Activated CD8-positive, alpha-beta memory T cell treated with anti-CD3 and anti-CD28 coated beads, Interleukin-2, amount 50 U/mL, for 48 hours (primary cell): ENCODE measurements around the gene TBRG4.
"Not testable (repeated sequence)": the region's sequence is repeated elsewhere in the genome, so short reads cannot be mapped to it uniquely, and the experiment has no call there.

Source experiments
- DNase-seq: peaks from one replicate; pipeline ENCODE4 v3.0.0-alpha.2; 2020

TBRG4 gene

DNA sequence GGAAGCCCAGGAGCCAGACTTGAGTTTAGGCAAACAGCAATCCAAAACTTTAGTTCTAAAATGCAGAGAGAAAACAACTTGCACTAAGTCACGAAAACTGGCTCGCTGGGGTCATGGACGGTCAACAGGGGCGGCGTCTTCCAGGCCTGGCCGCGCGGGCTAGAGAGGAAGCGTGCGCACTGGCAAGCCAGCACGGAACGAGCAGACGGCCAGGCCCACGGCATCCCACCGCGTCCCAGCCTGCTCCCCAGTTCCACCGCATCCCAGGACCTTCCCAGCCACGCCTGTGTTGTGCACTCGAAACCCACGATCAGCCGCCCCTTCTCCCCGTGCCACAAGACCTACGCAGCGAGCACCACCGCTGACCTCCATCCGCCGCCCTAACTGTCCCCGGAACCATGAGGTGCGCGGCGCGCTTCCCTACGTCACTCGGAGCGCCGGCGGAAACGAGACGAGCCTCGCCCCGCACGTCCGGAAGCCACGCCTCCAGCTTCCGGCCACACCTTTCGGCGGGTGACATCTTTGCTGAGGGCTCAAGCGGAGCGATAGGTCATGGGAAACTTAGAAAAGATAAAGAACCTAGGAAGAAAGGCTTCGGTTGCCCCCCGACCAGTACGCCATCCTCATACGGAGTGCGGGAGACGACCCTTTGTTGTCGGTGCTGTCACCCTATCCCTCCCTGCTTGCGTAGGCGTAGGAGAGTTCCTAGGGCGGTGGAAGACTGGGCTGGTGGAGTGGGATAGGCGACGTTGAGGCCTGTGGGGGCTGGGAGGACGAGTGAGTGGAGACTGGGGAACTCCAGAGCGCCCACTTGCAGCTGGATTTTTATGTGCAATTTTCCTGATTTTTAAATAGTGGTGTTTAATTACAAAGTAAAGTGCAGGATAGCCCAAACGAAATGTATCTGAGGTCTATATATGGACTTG lies at the start of gene TBRG4:
Gene TBRG4 (minus strand): TSS at position 400 of the 926 bp plus-strand sequence. CDS start 2,460 bp downstream, outside the sequence.
- DNase-seq = peak; percentile 96

- no peak for DNase-seq
These were observed 49.6 kb upstream of the TBRG4 start for GRCh38 chr7:45161138-45161537.

DNA sequence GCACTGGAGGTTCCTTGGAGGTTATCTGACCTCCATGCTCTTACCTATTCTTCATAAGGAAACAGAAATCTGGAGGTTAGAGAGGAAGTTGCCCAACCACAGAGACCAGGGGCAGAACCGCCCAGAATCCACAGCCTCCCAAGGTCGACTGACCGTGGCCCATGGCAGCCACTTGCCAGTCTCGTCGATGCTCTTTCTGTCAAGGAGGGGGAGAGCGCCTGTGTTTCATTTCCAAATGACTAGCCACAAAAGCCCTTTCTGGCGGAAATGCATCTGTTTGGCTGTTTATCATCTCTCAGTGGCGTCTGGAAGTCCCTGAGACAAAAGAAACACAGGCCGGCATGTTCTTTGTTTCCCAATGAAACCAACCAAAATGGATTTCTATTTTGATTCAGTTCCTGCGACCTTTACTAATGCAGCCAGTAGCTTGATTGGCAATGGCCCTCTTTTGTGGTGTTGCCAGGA lies 49.0 kb upstream of the TBRG4 start:
- no peak for DNase-seq

DNA sequence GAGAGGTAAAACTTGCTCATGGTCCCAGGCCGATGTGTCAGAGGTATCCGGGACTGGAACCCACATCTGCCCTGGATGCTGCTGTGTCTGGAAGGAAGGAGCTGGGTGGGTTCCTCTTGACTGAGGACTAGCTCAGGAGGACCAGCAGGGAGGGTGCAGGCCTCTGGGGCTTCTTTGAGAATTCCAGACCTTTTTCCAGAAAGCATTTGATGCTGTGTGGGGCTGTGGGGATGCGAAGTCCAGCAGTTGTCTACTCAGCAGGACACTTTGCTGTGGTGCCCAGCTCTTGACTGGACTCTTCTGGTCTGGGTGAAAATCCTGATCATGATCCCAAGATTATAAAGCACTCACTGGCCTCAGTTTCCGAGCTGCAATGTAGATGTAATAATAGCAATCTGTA lies 47.8 kb upstream of the TBRG4 start:
- DNase-seq = no peak

- no peak for DNase-seq
These were observed 47.0 kb upstream of the TBRG4 start for GRCh38 chr7:45158471-45158870.

GRCh38 chr7:45157653-45158401 lies 46.3 kb upstream of the TBRG4 start, which contains the start of gene RAMP3:
Gene RAMP3, plus strand, starts transcription at chr7:45157791. Its CDS starts 38 bp downstream, at chr7:45157829.
- DNase-seq = no peak

DNA sequence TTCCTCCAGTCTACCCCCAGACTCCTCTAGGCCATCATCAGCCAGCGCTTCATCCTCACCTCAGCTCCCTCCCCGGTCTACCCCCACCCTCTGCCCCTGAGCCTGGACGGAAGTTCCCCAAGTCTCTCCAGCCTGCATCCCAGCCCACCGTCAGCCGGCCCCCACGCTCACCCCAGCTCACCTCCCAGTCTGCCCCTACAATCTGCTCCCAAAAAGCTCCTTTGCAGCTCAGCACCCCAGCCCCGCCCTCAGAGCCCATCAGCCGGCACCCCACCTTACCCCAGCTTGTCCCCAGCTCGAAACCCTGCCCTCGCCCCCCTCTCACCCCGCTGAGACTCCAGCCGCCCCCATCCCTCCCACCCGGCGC lies 45.8 kb upstream of the TBRG4 start:
- DNase-seq = no peak

- no peak for DNase-seq
These were observed 45.2 kb upstream of the TBRG4 start for GRCh38 chr7:45156516-45157272.

- DNase-seq = no peak
These were observed 44.4 kb upstream of the TBRG4 start for GRCh38 chr7:45155941-45156340.

- no peak for DNase-seq
These were observed 43.9 kb upstream of the TBRG4 start for GRCh38 chr7:45155357-45155900.

- not testable (repeated sequence) for DNase-seq
These were observed 42.4 kb upstream of the TBRG4 start for GRCh38 chr7:45153861-45154260.

- no peak for DNase-seq
These were observed 41.7 kb upstream of the TBRG4 start for GRCh38 chr7:45153233-45153632.

- no peak for DNase-seq
These were observed 40.5 kb upstream of the TBRG4 start for GRCh38 chr7:45151967-45152366.

GRCh38 chr7:45151131-45151684 lies 39.7 kb upstream of the TBRG4 start:
- no peak for DNase-seq

DNA sequence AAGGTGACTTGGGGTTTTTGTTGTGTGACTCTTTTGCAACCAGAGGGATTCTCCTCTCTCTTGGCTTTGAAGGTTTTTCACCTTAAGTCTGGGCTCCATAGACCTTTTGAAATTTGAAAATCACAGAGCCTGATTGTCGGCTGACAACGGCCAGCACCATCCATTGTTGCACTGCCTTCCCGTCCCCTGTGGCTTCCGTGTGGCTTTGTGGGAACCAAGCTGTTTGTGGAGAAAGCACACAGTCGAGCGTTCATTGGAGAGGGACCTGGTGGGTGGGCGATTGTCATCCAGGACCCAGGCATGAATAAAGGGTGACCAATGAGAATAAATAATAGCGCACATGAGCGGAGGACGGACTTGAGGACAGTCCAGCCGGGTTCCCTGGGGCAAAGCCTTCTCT lies 38.7 kb upstream of the TBRG4 start:
- no peak for DNase-seq

- DNase-seq = no peak
These were observed 38.1 kb upstream of the TBRG4 start for GRCh38 chr7:45149606-45150005.

DNA sequence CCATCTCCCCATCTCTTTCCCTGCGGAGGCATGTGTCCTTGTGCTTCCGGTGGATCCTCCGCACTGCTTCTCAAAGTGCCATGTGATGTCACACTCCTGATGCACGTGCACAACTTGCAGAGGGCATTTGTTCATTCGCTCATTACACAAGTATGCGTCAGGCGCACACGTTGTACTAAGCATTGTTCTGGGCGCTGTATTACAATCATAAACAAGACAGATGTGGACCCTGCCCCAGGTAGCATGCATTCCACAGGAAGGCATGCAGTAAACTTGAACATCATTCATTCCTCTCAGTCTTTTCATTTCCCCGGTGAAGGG lies 37.1 kb upstream of the TBRG4 start:
- DNase-seq = no peak

DNA sequence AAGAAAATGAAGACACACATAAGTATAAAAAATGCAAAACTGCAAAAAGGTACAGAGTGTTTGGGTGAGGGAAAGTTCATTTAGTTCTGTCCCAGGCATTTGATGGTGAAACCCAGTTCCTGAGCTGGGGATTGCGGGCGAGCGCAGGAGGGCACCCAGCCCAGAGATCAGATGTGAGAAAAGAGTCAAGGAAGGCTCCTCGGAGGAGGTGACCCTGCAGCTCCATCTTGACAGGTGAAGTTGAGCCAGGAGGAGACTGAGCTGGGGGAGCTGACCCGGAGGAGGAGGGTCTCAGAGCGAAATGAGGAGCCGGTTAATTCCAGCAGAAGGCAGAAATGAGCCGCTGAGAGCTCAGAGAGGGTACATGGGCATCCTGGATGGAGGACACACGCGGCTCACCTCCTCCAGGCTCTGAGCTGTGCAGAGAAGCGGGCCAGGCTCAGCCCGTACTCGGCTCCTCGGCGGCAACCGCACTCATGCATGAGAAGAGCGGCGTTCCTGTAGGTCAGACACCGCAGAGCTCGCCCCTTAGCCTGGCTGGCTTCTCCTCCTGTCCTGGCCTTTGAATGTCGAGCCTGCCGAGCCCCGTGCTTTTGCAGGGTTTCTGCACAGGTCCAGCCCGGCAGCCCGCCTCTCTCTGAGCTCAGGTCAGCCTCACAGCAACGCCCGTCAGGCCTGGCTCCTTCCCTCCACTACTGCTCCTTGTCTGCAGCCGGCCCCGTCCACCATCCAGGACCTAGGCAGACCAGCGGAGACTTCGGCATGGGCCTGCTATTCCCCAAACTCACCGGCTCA lies 36.6 kb upstream of the TBRG4 start:
- no peak for DNase-seq

GRCh38 chr7:45146531-45147379 lies 35.3 kb upstream of the TBRG4 start:
- no peak for DNase-seq

- DNase-seq = no peak
These were observed 34.4 kb upstream of the TBRG4 start for GRCh38 chr7:45145881-45146280.

DNA sequence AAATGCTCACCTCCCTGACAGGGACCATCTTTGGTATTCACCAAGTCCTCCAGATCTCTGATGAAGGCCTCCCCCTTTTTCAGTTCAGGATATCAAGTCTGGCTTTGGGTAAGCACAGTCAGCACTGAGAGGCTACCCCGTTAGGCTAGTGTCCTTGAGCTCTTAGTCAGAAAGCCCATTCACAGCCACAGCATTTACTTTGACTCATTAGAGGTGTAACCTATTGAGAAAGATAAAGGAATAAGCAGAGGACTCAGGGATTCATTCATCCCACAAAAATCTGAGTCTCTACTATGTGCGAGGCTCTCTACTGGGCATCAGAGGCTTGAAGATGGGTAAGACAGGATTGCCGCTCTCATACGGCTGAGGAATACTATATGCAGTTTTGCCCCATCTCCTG lies 32.1 kb upstream of the TBRG4 start:
- no peak for DNase-seq
